HG03442 (cell line): ENCODE measurements around the gene ITM2C.

Source experiments
- ATAC-seq: cut with Tn5 transposase; IDR thresholded peaks from one replicate; pipeline ENCODE4 v1.9.1; 2021; ENCODE audit warnings: mild to moderate bottlenecking, moderate library complexity; ENCODE audit not compliant: unreplicated experiment

The ITM2C gene

GRCh38 chr2:230864605-230865306 is at the start of gene ITM2C:
ITM2C (plus strand) TSS chr2:230864942; CDS start chr2:230865026, 84 bp downstream.
- ATAC-seq, result peak; percentile 74

- ATAC-seq, result no peak
Measured at GRCh38 chr2:230815088-230815487, 49.7 kb upstream of the ITM2C start.

GRCh38 chr2:230816735-230817134 is 48.0 kb upstream of the ITM2C start:
- ATAC-seq, result no peak

GRCh38 chr2:230819433-230819832 is 45.3 kb upstream of the ITM2C start:
- no peak for ATAC-seq

GRCh38 chr2:230821261-230821990 is 43.3 kb upstream of the ITM2C start:
- ATAC-seq, result no peak

- no peak for ATAC-seq
Measured at GRCh38 chr2:230821991-230822520, 42.7 kb upstream of the ITM2C start.

GRCh38 chr2:230823264-230823964 is 41.3 kb upstream of the ITM2C start:
- no peak for ATAC-seq

- ATAC-seq, result no peak
Measured at GRCh38 chr2:230824406-230824978, 40.2 kb upstream of the ITM2C start.

GRCh38 chr2:230825354-230825753 is 39.4 kb upstream of the ITM2C start:
- ATAC-seq, result no peak

- no peak for ATAC-seq
Measured at GRCh38 chr2:230827774-230828271, 36.9 kb upstream of the ITM2C start.

- no peak for ATAC-seq
Measured at GRCh38 chr2:230828272-230828961, 36.3 kb upstream of the ITM2C start.

GRCh38 chr2:230829293-230829692 is 35.4 kb upstream of the ITM2C start:
- ATAC-seq, result no peak

- no peak for ATAC-seq
Measured at GRCh38 chr2:230829959-230830358, 34.8 kb upstream of the ITM2C start.

GRCh38 chr2:230830428-230830827 is 34.3 kb upstream of the ITM2C start:
- no peak for ATAC-seq

- ATAC-seq, result no peak
Measured at GRCh38 chr2:230840301-230840700, 24.4 kb upstream of the ITM2C start.

GRCh38 chr2:230842473-230842872 is 22.3 kb upstream of the ITM2C start:
- ATAC-seq, result no peak

GRCh38 chr2:230843132-230843531 is 21.6 kb upstream of the ITM2C start:
- no peak for ATAC-seq

GRCh38 chr2:230846360-230846759 is 18.4 kb upstream of the ITM2C start:
- no peak for ATAC-seq

- ATAC-seq, result no peak
Measured at GRCh38 chr2:230847883-230848388, 16.8 kb upstream of the ITM2C start.
